Upper lobe of left lung (tissue), 6 donors: Measurements from ENCODE around the gene FAAH2. TPM values are rescaled to one million over a fixed set of nuclear protein-coding genes. Genes with fewer than 3 reads are reported as not detected.

Experiments used
- ATAC-seq, 2 donors: fragments of 200-7000 bp; cut with Tn5 transposase; one replicate each; pipeline ENCODE4 v1.9.1; 2022; ENCODE audit warnings: mild to moderate bottlenecking in 2 of 2, moderate library complexity in 2 of 2; ENCODE audit not compliant: low FRiP score in 2 of 2
- DNase-seq, 2 donors: peaks; one replicate each; pipeline ENCODE4 v3.0.0-alpha.2; 2019 to 2020
- H3K27ac ChIP-seq, 4 donors: fragments of 200-600 bp; sonication (generic); one replicate each; pipeline ENCODE4 v1.5.1; 2016 to 2019
- H3K27me3 ChIP-seq, 4 donors: fragments of 200-600 bp; sonication (generic); one replicate each; pipeline ENCODE4 v1.5.1; 2017 to 2019
- H3K36me3 ChIP-seq, 4 donors: fragments of 200-600 bp; sonication (generic); one replicate each; pipeline ENCODE4 v1.5.1; 2016 to 2019
- H3K4me1 ChIP-seq, 4 donors: fragments of 200-600 bp; sonication (generic); one replicate each; pipeline ENCODE4 v1.5.1; 2018 to 2019
- H3K4me3 ChIP-seq, 4 donors: fragments of 200-600 bp; sonication (generic); one replicate each; pipeline ENCODE4 v1.5.1; 2017 to 2019; ENCODE audit warnings: mild to moderate bottlenecking in 2 of 4, moderate library complexity in 1 of 4
- H3K9me3 ChIP-seq, 4 donors: fragments of 200-600 bp; sonication (generic); one replicate each; pipeline ENCODE4 v1.5.1; 2018 to 2019
- EP300 ChIP-seq, 4 donors: sonication (generic); formaldehyde crosslinking; IDR thresholded peaks; one replicate each; pipeline ENCODE4 v1.5.1; 2017; ENCODE audit warnings: antibody characterized with exemption in 4 of 4, control low read depth in 2 of 4
- POLR2A ChIP-seq, 4 donors: fragments of 450-650 bp; IDR thresholded peaks; one replicate each; pipeline ENCODE4 v1.5.1; 2016 to 2017; ENCODE audit warnings: antibody characterized with exemption in 4 of 4, mild to moderate bottlenecking in 2 of 4
- POLR2AphosphoS5 ChIP-seq, 2 donors: sonication (generic); formaldehyde crosslinking; IDR thresholded peaks; one replicate each; pipeline ENCODE4 v1.5.1; 2017; ENCODE audit warnings: antibody characterized with exemption in 2 of 2
- WGBS, 2 donors: methylation state at CpG; one replicate each; pipeline ENCODE4 v1.1.5; 2017 to 2018; 5-methylcytosine and 5-hydroxymethylcytosine counted together
- total RNA-seq, 6 donors: library from RNA; depleted of rRNA in 4 of 6; stranded (reverse); fragments of >200 nt in 4 of 6; gene quantifications; one replicate each; pipeline versions ENCODE4 v1.1.0 to v1.2.1, GENCODE V29; 2016 to 2021
- TF ChIP-seq, protein P1 (sequence below), 6 experiments: fragments of 450-650 bp in 4 of 6; fragments of 200-600 bp in 2 of 6; sonication (generic) in 2 of 6; IDR thresholded peaks; one replicate each; pipeline ENCODE4 v1.5.1; 2016 to 2019; ENCODE audit warnings: antibody characterized with exemption in 6 of 6
- donor health status: DM: no; HTN: no; CAD: no; lungs with moderate emphysema.
- donor health status: DM: no; HTN: yes; CAD: no; lungs with severe emphysema.

The FAAH2 gene
- total RNA-seq, 6 donors from 2014 or later: 4.5 to 21.4 (median 9.3) TPM

DNA sequence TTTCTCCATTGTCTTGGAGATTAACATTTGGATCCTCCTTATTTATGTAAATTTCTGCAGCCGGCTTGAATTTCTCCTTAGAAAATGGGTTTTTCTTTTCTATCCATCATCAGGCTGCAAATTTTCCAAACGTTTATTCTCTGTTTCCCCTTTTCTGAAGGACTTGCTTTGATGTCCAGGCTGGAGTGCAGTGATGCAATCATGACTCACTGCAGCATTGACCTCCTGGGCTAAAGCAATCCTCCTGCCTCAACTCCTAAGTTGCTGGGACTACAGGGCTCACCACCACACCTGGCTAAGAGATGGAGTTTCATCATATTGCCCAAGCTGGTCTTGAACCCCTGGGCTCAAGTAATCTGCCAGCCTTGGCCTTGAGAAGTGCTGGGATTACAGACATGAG, 161.3 kb downstream of the FAAH2 start:
- H3K27me3 ChIP-seq: no peaks in the 10 kb centered on the region
- ATAC-seq (no peak), DNase-seq (no peak)
- no peak overlapping the region for H3K27ac ChIP-seq
- no peaks in the 10 kb centered on the region for H3K9me3 ChIP-seq
- TF ChIP-seq POLR2AphosphoS5 (IDR thresholded peaks at IDR 0.05) (no peak), POLR2A (IDR thresholded peaks at IDR 0.05) (no peak), EP300 (IDR thresholded peaks at IDR 0.05) (no peak)
- TF ChIP-seq, protein P1, sequence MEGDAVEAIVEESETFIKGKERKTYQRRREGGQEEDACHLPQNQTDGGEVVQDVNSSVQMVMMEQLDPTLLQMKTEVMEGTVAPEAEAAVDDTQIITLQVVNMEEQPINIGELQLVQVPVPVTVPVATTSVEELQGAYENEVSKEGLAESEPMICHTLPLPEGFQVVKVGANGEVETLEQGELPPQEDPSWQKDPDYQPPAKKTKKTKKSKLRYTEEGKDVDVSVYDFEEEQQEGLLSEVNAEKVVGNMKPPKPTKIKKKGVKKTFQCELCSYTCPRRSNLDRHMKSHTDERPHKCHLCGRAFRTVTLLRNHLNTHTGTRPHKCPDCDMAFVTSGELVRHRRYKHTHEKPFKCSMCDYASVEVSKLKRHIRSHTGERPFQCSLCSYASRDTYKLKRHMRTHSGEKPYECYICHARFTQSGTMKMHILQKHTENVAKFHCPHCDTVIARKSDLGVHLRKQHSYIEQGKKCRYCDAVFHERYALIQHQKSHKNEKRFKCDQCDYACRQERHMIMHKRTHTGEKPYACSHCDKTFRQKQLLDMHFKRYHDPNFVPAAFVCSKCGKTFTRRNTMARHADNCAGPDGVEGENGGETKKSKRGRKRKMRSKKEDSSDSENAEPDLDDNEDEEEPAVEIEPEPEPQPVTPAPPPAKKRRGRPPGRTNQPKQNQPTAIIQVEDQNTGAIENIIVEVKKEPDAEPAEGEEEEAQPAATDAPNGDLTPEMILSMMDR (IDR thresholded peaks at IDR 0.05): no peak
- no peaks in the 10 kb centered on the region for H3K4me1 ChIP-seq
- 56 to 75% methylated on average over 2 of the region's 2 CpGs for WGBS, 2 donors
- no peak overlapping the region for H3K4me3 ChIP-seq
- no peaks in the 10 kb centered on the region for H3K36me3 ChIP-seq

DNA sequence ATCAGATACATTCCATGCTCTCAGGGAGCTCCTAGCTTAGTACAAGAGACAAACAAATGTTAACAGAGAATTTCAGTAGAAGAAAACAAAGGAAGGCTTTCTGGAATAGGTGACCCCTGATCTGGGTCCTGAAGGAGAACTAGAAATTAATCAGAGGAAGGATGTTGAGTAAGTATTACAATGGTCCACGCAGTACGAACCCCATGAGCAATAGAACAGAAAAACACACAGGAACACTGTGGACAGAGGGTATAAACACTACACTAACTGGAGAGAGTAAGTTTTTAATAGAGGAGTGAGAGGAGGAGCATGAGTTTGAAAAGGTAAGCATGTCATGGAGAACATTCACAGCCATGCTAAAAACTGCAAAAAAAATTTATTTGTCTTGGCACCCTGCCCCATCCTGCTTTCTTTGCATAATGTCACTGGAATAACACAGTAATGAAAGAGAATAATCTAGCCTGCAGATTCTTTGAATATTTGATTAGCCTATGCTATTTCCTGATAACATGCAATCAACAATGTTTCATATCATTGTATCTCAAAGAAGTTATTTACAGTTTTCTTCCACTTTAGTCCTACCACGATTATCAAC, 165.0 kb downstream of the FAAH2 start:
- 43 to 60% methylated on average over 3 of the region's 3 CpGs for WGBS, 2 donors
- no peak for TF ChIP-seq POLR2A (IDR thresholded peaks at IDR 0.05)
- TF ChIP-seq EP300 (IDR thresholded peaks at IDR 0.05): no peak
- TF ChIP-seq POLR2AphosphoS5 (IDR thresholded peaks at IDR 0.05): no peak
- TF ChIP-seq, protein P1 (IDR thresholded peaks at IDR 0.05): no peak
- no peaks in the 10 kb centered on the region for H3K36me3 ChIP-seq
- DNase-seq (no peak), ATAC-seq (no peak)
- H3K9me3 ChIP-seq: no peaks in the 10 kb centered on the region
- H3K4me3 ChIP-seq: no peak overlapping the region
- no peak overlapping the region for H3K27ac ChIP-seq
- no peaks in the 10 kb centered on the region for H3K27me3 ChIP-seq
- no peaks in the 10 kb centered on the region for H3K4me1 ChIP-seq

DNA sequence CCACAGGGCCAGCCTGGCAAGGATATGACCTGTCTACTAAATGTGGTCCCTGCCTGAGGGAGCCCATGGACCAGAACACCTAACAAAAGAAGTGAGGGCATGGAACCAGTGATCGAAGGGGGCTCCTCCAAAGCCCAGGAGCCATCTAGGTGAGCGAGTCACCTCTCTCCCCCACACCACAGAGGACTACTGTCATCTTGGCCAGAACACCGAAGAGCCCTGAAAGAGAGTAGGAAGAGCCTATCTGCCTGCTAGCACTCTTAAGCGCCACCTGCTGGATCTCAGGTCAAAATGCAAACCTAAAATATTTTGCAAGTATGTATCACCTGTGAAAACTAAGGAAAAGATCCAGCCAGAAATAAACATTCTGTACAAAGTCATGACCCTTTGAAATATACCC, 167.4 kb downstream of the FAAH2 start:
- Histone ChIP-seq H3K4me1 (no peaks in the 10 kb centered on the region), H3K27me3 (no peaks in the 10 kb centered on the region), H3K4me3 (no peak overlapping the region), H3K36me3 (no peaks in the 10 kb centered on the region), H3K27ac (no peak overlapping the region), H3K9me3 (no peaks in the 10 kb centered on the region)
- TF ChIP-seq, protein P1 (IDR thresholded peaks at IDR 0.05): peak in 4 of 6 experiments; percentile 23 to 35 (median 30)
- no peak for TF ChIP-seq POLR2A (IDR thresholded peaks at IDR 0.05)
- no peak for DNase-seq
- no peak for ATAC-seq
- WGBS, 2 donors: 23% methylated on average over 4 of the region's 4 CpGs; no CpG with 5 or more reads in 1 of the 2 donors

DNA sequence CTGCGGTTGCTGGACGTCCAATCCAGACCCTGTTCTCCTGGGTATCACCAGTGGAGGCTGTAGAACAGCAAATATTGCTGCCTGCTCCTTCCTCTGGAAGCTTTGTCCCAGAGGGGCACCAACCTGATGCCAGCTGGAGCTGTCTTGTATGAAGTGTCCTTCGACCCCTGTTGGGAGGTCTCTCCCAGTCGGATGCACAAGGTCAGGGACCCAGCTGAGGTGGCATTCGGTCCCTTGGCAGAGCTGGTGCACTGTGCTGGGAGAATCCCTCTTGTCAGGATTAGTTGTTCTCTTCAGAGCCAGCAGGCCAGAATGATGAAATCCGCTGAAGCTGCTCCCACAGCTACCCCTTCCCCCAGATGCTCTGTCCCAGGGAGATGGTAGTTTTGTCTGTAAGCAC, 195.0 kb downstream of the FAAH2 start:
- TF ChIP-seq EP300 (IDR thresholded peaks at IDR 0.05): no peak
- ATAC-seq: no peak
- no peak for DNase-seq
- Histone ChIP-seq H3K4me3 (no peak overlapping the region), H3K4me1 (no peaks in the 10 kb centered on the region), H3K36me3 (no peaks in the 10 kb centered on the region), H3K27me3 (no peaks in the 10 kb centered on the region), H3K27ac (no peak overlapping the region), H3K9me3 (peaks cover 0 to 10% (median 0%) of the 10 kb centered on the region in 4 donors)
- WGBS, 2 donors: 75 to 78% methylated on average over 2 to 6 of the region's 6 CpGs

DNA sequence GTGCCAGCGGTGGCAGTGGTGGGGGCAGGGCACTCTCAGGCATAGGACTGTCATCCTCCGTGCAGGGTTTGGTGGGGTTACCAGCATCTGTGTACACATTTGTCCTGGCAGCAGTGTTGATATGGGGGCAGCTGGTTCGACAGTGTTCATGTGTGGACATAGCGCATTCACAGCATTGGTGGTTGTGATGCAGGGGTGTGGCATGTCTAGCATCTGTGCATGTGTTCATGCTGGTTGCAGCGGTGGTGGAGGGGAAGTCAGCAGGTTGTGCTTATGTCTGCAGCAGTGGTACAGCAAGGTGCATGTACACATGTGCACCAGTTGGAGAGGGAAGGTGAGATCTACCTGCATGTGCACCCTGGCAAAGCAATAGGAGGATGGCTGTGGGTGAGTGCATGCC, 230.0 kb downstream of the FAAH2 start:
- H3K4me1 ChIP-seq: no peaks in the 10 kb centered on the region
- TF ChIP-seq EP300 (IDR thresholded peaks at IDR 0.05): no peak
- no peak for TF ChIP-seq POLR2AphosphoS5 (IDR thresholded peaks at IDR 0.05)
- TF ChIP-seq POLR2A (IDR thresholded peaks at IDR 0.05): no peak
- TF ChIP-seq, protein P1 (IDR thresholded peaks at IDR 0.05): no peak
- H3K27ac ChIP-seq: no peak overlapping the region
- H3K27me3 ChIP-seq: no peaks in the 10 kb centered on the region
- no peak overlapping the region for H3K4me3 ChIP-seq
- H3K9me3 ChIP-seq: no peaks in the 10 kb centered on the region
- 79 to 87% methylated on average over 3 to 5 of the region's 5 CpGs for WGBS, 2 donors
- ATAC-seq (peak in 1 of 2 donors; percentile 15), DNase-seq (no peak)
- H3K36me3 ChIP-seq: no peaks in the 10 kb centered on the region
